Dendritic cell treated with granulocyte-macrophage colony-stimulating factor and Interleukin-4, amounts not matched to agents 40 ng/mL and 50 ng/mL, for 4 days (primary cell): ENCODE results near the gene DNAJC12.
"Not testable (repeated sequence)": the region's sequence is repeated elsewhere in the genome, so short reads cannot be mapped to it uniquely, and the experiment has no call there.

Experiments used
- H3K27ac Mint-ChIP-seq: one replicate; pipeline ENCODE4 v1.8.0; 2022; ENCODE audit warnings: mild to moderate bottlenecking, mixed read lengths
- H3K27me3 Mint-ChIP-seq: one replicate; pipeline ENCODE4 v1.8.0; 2022; ENCODE audit warnings: mild to moderate bottlenecking, mixed read lengths
- H3K36me3 Mint-ChIP-seq: one replicate; pipeline ENCODE4 v1.8.0; 2022; ENCODE audit warnings: low read depth, mixed read lengths
- H3K4me1 Mint-ChIP-seq: one replicate; pipeline ENCODE4 v1.8.0; 2022; ENCODE audit warnings: low read depth, mixed read lengths
- H3K4me3 Mint-ChIP-seq: one replicate; pipeline ENCODE4 v1.8.0; 2022; ENCODE audit warnings: mild to moderate bottlenecking, moderate library complexity, mixed read lengths
- H3K9me3 Mint-ChIP-seq: one replicate; pipeline ENCODE4 v1.8.0; 2022; ENCODE audit warnings: mixed read lengths
- intact Hi-C: fragments of 100-400 bp; cut with micrococcal nuclease; formaldehyde crosslinking; loops from one replicate; pipeline ENCODE4 v1.15.0; 2022

DNAJC12 gene

GRCh38 chr10:67858971-67859370, 21.0 kb upstream of the DNAJC12 start:
- no peaks in the 10 kb centered on the region for H3K27me3 Mint-ChIP-seq
- no peaks in the 10 kb centered on the region for H3K36me3 Mint-ChIP-seq
- peaks cover 31% of the 10 kb centered on the region for H3K4me1 Mint-ChIP-seq
- intact Hi-C loops = loop anchor here (10.0 kb wide), 1 partner anchor 446 kb away; no protein-coding TSS in a partner anchor
- no peaks in the 10 kb centered on the region for H3K9me3 Mint-ChIP-seq
- no peak overlapping the region for H3K4me3 Mint-ChIP-seq
- no peak overlapping the region for H3K27ac Mint-ChIP-seq

- H3K9me3 Mint-ChIP-seq = no peaks in the 10 kb centered on the region
- no peak overlapping the region for H3K27ac Mint-ChIP-seq
- peaks cover 11% of the 10 kb centered on the region for H3K4me1 Mint-ChIP-seq
- H3K27me3 Mint-ChIP-seq = no peaks in the 10 kb centered on the region
- peaks cover 7% of the 10 kb centered on the region for H3K36me3 Mint-ChIP-seq
- no peak overlapping the region for H3K4me3 Mint-ChIP-seq
- intact Hi-C loops = loop anchor here (10.0 kb wide), 1 partner anchor 451 kb away; no protein-coding TSS in a partner anchor
Observed at GRCh38 chr10:67853512-67853911, 15.5 kb upstream of the DNAJC12 start.

GRCh38 chr10:67852761-67853160, 14.8 kb upstream of the DNAJC12 start:
- Mint-ChIP-seq H3K27ac (no peak overlapping the region), H3K27me3 (no peaks in the 10 kb centered on the region), H3K9me3 (no peaks in the 10 kb centered on the region), H3K36me3 (peaks cover 7% of the 10 kb centered on the region), H3K4me3 (no peak overlapping the region), H3K4me1 (peaks cover 11% of the 10 kb centered on the region)
- intact Hi-C loops = loop anchor here (10.0 kb wide), 1 partner anchor 452 kb away; no protein-coding TSS in a partner anchor

- Mint-ChIP-seq H3K27me3 (no peaks in the 10 kb centered on the region), H3K27ac (no peak overlapping the region), H3K9me3 (no peaks in the 10 kb centered on the region), H3K36me3 (peaks cover 7% of the 10 kb centered on the region), H3K4me1 (peaks cover 11% of the 10 kb centered on the region), H3K4me3 (no peak overlapping the region)
- intact Hi-C loops = loop anchor here (10.0 kb wide), 1 partner anchor 454 kb away; no protein-coding TSS in a partner anchor
Observed at GRCh38 chr10:67851186-67851585, 13.2 kb upstream of the DNAJC12 start.

- Mint-ChIP-seq H3K4me3 (peak overlapping the region; percentile 80), H3K9me3 (peaks cover 3% of the 10 kb centered on the region), H3K27ac (peak overlapping the region; percentile 92), H3K36me3 (peaks cover 7% of the 10 kb centered on the region), H3K4me1 (peaks cover 6% of the 10 kb centered on the region), H3K27me3 (no peaks in the 10 kb centered on the region)
- intact Hi-C loops = loop anchor here (2.0 to 10.0 kb wide), 2 partner anchors 35 to 455 kb away; partner anchors contain the start of gene SIRT1
Observed at GRCh38 chr10:67849331-67850011, 11.5 kb upstream of the DNAJC12 start.

- Mint-ChIP-seq H3K27ac (no peak overlapping the region), H3K4me1 (peaks cover 30% of the 10 kb centered on the region), H3K9me3 (peaks cover 24% of the 10 kb centered on the region), H3K36me3 (no peaks in the 10 kb centered on the region), H3K27me3 (no peaks in the 10 kb centered on the region), H3K4me3 (no peak overlapping the region)
- intact Hi-C loops = loop anchor here (5.0 kb wide), 1 partner anchor 51 kb away; no protein-coding TSS in a partner anchor
Observed at GRCh38 chr10:67843284-67843683, 5.3 kb upstream of the DNAJC12 start.

GRCh38 chr10:67841737-67842136, 3.7 kb upstream of the DNAJC12 start:
- H3K4me1 Mint-ChIP-seq = peaks cover 30% of the 10 kb centered on the region
- no peak overlapping the region for H3K4me3 Mint-ChIP-seq
- no peaks in the 10 kb centered on the region for H3K36me3 Mint-ChIP-seq
- peaks cover 24% of the 10 kb centered on the region for H3K9me3 Mint-ChIP-seq
- intact Hi-C loops = loop anchor here (5.0 kb wide), 1 partner anchor 49 kb away; no protein-coding TSS in a partner anchor
- H3K27ac Mint-ChIP-seq = no peak overlapping the region
- no peaks in the 10 kb centered on the region for H3K27me3 Mint-ChIP-seq

- peaks cover 24% of the 10 kb centered on the region for H3K9me3 Mint-ChIP-seq
- no peaks in the 10 kb centered on the region for H3K27me3 Mint-ChIP-seq
- peaks cover 30% of the 10 kb centered on the region for H3K4me1 Mint-ChIP-seq
- intact Hi-C loops = loop anchor here (5.0 kb wide), 1 partner anchor 48 kb away; no protein-coding TSS in a partner anchor
- H3K4me3 Mint-ChIP-seq = no peak overlapping the region
- no peaks in the 10 kb centered on the region for H3K36me3 Mint-ChIP-seq
- H3K27ac Mint-ChIP-seq = peak overlapping the region; percentile 53
Observed at GRCh38 chr10:67839951-67840350, 2.0 kb upstream of the DNAJC12 start.

GRCh38 chr10:67839511-67839910, 1.5 kb upstream of the DNAJC12 start:
- H3K4me1 Mint-ChIP-seq = peaks cover 30% of the 10 kb centered on the region
- H3K27ac Mint-ChIP-seq, H3K36me3 Mint-ChIP-seq, H3K27me3 Mint-ChIP-seq, H3K4me3 Mint-ChIP-seq, intact Hi-C loops: not testable (repeated sequence)
- peaks cover 21% of the 10 kb centered on the region for H3K9me3 Mint-ChIP-seq

- no peaks in the 10 kb centered on the region for H3K27me3 Mint-ChIP-seq
- H3K9me3 Mint-ChIP-seq = peaks cover 13% of the 10 kb centered on the region
- no peak overlapping the region for H3K4me3 Mint-ChIP-seq
- peaks cover 19% of the 10 kb centered on the region for H3K4me1 Mint-ChIP-seq
- intact Hi-C loops = no loop called here
- H3K27ac Mint-ChIP-seq = no peak overlapping the region
- H3K36me3 Mint-ChIP-seq = no peaks in the 10 kb centered on the region
Observed at GRCh38 chr10:67836972-67837371, 1.0 kb downstream of the DNAJC12 start.

GRCh38 chr10:67836488-67836887, 1.5 kb downstream of the DNAJC12 start:
- Mint-ChIP-seq H3K36me3 (no peaks in the 10 kb centered on the region), H3K4me1 (peaks cover 14% of the 10 kb centered on the region), H3K9me3 (peaks cover 8% of the 10 kb centered on the region), H3K4me3 (no peak overlapping the region), H3K27me3 (no peaks in the 10 kb centered on the region), H3K27ac (no peak overlapping the region)
- intact Hi-C loops = no loop called here

GRCh38 chr10:67835541-67836394, 2.2 kb downstream of the DNAJC12 start:
- H3K27ac Mint-ChIP-seq = peak overlapping the region; percentile 51
- H3K4me3 Mint-ChIP-seq, H3K9me3 Mint-ChIP-seq, intact Hi-C loops, H3K4me1 Mint-ChIP-seq, H3K36me3 Mint-ChIP-seq, H3K27me3 Mint-ChIP-seq: not testable (repeated sequence)

- Mint-ChIP-seq H3K27ac (no peak overlapping the region), H3K36me3 (no peaks in the 10 kb centered on the region), H3K4me3 (no peak overlapping the region)
Observed at GRCh38 chr10:67834375-67834774, 3.6 kb downstream of the DNAJC12 start.

GRCh38 chr10:67827811-67828210, 10.2 kb downstream of the DNAJC12 start:
- intact Hi-C loops = no loop called here
- Mint-ChIP-seq H3K27ac (no peak overlapping the region), H3K4me3 (no peak overlapping the region), H3K4me1 (peaks cover 5% of the 10 kb centered on the region), H3K36me3 (no peaks in the 10 kb centered on the region), H3K9me3 (no peaks in the 10 kb centered on the region), H3K27me3 (no peaks in the 10 kb centered on the region)

More at GRCh38 chr10:67834375-67834774, 3.6 kb downstream of the DNAJC12 start:
- H3K4me1 Mint-ChIP-seq = no peaks in the 10 kb centered on the region
- intact Hi-C loops = no loop called here
- H3K27me3 Mint-ChIP-seq = no peaks in the 10 kb centered on the region
- H3K9me3 Mint-ChIP-seq = no peaks in the 10 kb centered on the region
